LNCAP (cell line): ENCODE results near the gene GABBR2.

Experiments used
- TF ChIP-seq, protein P1 (sequence below): fragments of 450-650 bp; IDR thresholded peaks from 2 replicates; pipeline ENCODE4 v1.5.1; 2017; ENCODE audit warnings: mild to moderate bottlenecking

GABBR2 gene

DNA sequence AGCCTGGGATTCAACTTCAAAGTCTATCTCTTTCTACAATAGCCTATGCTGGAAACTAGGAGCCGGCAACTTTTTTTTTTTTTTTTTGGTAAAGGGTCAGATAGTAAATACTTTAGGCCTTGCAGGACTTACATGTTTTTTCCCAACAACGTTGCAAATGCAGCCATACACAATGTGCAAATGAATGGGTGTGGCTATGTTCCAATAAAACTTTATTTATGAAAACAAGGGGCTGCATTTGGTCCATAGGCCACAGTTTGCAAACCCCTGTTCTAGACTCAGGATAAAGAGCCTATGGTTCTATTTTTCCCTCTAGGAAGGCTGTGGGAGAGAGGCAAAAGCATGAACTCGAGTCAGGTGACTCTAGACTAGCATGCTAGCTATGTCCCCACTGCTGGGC lies 189.1 kb downstream of the GABBR2 start:
- TF ChIP-seq, protein P1, sequence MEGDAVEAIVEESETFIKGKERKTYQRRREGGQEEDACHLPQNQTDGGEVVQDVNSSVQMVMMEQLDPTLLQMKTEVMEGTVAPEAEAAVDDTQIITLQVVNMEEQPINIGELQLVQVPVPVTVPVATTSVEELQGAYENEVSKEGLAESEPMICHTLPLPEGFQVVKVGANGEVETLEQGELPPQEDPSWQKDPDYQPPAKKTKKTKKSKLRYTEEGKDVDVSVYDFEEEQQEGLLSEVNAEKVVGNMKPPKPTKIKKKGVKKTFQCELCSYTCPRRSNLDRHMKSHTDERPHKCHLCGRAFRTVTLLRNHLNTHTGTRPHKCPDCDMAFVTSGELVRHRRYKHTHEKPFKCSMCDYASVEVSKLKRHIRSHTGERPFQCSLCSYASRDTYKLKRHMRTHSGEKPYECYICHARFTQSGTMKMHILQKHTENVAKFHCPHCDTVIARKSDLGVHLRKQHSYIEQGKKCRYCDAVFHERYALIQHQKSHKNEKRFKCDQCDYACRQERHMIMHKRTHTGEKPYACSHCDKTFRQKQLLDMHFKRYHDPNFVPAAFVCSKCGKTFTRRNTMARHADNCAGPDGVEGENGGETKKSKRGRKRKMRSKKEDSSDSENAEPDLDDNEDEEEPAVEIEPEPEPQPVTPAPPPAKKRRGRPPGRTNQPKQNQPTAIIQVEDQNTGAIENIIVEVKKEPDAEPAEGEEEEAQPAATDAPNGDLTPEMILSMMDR, result no peak

- TF ChIP-seq, protein P1, result no peak
Observed at GRCh38 chr9:98518556-98518955, 190.2 kb downstream of the GABBR2 start.

- TF ChIP-seq, protein P1, result no peak
Observed at GRCh38 chr9:98517761-98518160, 191.0 kb downstream of the GABBR2 start.

DNA sequence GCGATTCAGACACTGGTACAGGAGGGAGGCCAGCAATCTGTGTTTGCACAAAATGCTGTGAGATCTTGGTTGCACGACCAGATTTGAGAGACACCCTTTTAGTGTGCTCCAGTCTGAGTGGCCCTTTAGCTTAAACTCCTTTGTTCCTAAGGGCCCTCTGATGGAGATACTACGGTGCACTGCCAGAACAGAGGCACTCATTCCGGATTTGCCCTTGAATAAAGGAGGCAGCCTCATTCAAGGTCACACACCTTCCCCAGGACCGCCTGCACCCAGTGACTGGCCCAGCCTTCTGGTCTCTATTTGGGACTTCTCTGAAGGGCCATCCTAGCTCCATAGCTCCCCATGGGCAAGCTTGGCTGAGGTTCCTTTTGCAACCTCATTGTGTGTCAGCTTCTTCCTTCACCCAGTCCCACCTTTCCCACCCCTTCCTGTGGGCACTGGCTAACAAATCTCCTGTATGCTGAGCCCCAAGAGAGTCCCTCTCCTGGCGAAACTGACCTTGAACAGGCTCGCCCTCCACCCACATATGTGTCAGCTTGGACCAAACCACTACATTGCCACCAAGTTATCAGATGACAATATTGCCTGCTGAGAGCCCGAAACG lies 191.7 kb downstream of the GABBR2 start:
- TF ChIP-seq, protein P1, result no peak

- TF ChIP-seq, protein P1, result no peak
Observed at GRCh38 chr9:98516205-98516896, 192.4 kb downstream of the GABBR2 start.

DNA sequence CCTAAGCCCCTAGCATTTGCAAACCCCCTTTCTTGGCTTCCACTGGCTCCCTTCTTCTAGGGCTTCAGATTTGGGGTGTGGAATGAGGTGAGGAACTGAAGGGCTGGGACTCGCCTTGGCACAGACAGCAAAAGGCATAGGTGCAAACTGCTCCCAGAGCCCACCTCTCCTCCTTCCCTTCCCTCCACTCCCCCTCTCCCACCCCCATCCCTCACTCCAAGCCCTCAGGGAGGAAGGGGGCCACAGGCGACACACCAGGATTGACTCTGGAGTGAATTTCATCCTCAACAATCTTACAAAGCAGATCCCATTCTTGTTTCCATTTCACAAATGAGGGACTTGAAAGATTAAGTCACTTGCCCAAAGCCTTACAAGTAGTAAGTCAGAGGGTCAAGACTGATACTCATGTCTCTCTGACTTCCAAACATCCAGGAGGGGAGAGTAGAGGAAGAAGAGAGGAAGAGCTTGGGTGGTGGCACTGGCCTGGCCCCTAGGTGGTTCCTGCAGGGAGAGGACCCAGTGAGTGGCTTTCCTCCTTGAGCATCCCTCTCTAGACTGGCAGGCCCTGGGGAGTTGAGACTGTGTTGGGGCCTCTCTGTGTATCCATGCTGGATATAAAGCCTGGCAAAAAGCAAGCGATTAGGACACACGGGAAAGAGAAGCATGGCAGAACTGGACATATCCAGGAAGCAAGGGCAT lies 193.1 kb downstream of the GABBR2 start:
- TF ChIP-seq, protein P1, result no peak

GRCh38 chr9:98514841-98515240 lies 193.9 kb downstream of the GABBR2 start:
- TF ChIP-seq, protein P1, result no peak
